Neural cell (in vitro differentiated cells): ENCODE data around the gene CEMIP. TPM values are rescaled to one million over a fixed set of nuclear protein-coding genes. Genes with fewer than 3 reads are reported as not detected.
"Not testable (repeated sequence)": the region's sequence is repeated elsewhere in the genome, so short reads cannot be mapped to it uniquely, and the experiment has no call there.

ENCODE experiments used
- H2AFZ ChIP-seq: fragments of 200-600, 300-800 bp; sonication (generic), shearing (Covaris generic); 2 replicates; pipeline ENCODE4 v1.6.0; 2014; ENCODE audit warnings: low read depth, mild to moderate bottlenecking, antibody characterized with exemption, low read length, moderate library complexity
- H3F3A ChIP-seq: fragments of 200-600 bp; shearing (Covaris generic); 2 replicates; pipeline ENCODE4 v1.6.1; 2016; ENCODE audit warnings: mild to moderate bottlenecking, moderate library complexity, mixed read lengths, antibody characterized with exemption, low read length; ENCODE audit not compliant: insufficient read depth, poor library complexity, severe bottlenecking
- H3K27ac ChIP-seq: fragments of 200-600, 300-800 bp; sonication (generic), shearing (Covaris generic); 2 replicates; pipeline ENCODE4 v1.5.1; 2014; ENCODE audit warnings: mild to moderate bottlenecking, low read length, moderate library complexity
- H3K27me3 ChIP-seq: fragments of 300-800, 200-600 bp; sonication (generic), shearing (Covaris generic); 2 replicates; pipeline ENCODE4 v1.6.0; 2014; ENCODE audit warnings: mild to moderate bottlenecking, low read depth, low read length, moderate library complexity; ENCODE audit not compliant: insufficient read depth
- H3K36me3 ChIP-seq: fragments of 300-800, 200-600 bp; sonication (generic), shearing (Covaris generic); 2 replicates; pipeline ENCODE4 v1.5.1; 2014; ENCODE audit warnings: mild to moderate bottlenecking, antibody characterized with exemption, low read length, moderate library complexity; ENCODE audit not compliant: insufficient read depth
- H3K4me2 ChIP-seq: fragments of 300-800, 200-600 bp; sonication (generic), shearing (Covaris generic); 2 replicates; pipeline ENCODE4 v1.6.0; 2014; ENCODE audit warnings: mild to moderate bottlenecking, low read length
- H3K4me3 ChIP-seq: fragments of 300-800, 200-600 bp; sonication (generic), shearing (Covaris generic); 2 replicates; pipeline ENCODE4 v1.5.1; 2014; ENCODE audit warnings: mild to moderate bottlenecking, low read length, moderate library complexity
- H3K79me2 ChIP-seq: fragments of 200-600 bp; shearing (Covaris generic); replicated peaks from 2 replicates; pipeline ENCODE4 v1.6.0; 2014; ENCODE audit warnings: mild to moderate bottlenecking, low read length, moderate library complexity; ENCODE audit not compliant: insufficient read depth
- H3K9ac ChIP-seq: fragments of 300-800, 200-600 bp; sonication (generic), shearing (Covaris generic); 2 replicates; pipeline ENCODE4 v1.6.1; 2016; ENCODE audit warnings: mild to moderate bottlenecking, low read length, mixed read lengths
- H3K9me2 ChIP-seq: fragments of 200-600 bp; shearing (Covaris generic); 2 replicates; pipeline ENCODE4 v1.6.1; 2016; ENCODE audit warnings: mild to moderate bottlenecking, low read length, mixed read lengths; ENCODE audit not compliant: insufficient read depth
- H3K9me3 ChIP-seq: fragments of 200-600, 300-800 bp; sonication (generic), shearing (Covaris generic); 2 replicates; pipeline ENCODE4 v1.6.1; 2016; ENCODE audit warnings: mild to moderate bottlenecking, mixed run types, low read length, moderate library complexity, mixed read lengths
- H4K20me1 ChIP-seq: fragments of 200-600 bp; shearing (Covaris generic); 2 replicates; pipeline ENCODE4 v1.6.1; 2016; ENCODE audit warnings: mild to moderate bottlenecking, mixed run types; ENCODE audit not compliant: insufficient read depth
- EP300 ChIP-seq: fragments of 450-650 bp; conservative IDR thresholded peaks from 2 replicates; pipeline ENCODE4 v1.6.1; 2014; ENCODE audit warnings: antibody characterized with exemption, mild to moderate bottlenecking, moderate library complexity; ENCODE audit not compliant: poor library complexity, severe bottlenecking
- EZH2 ChIP-seq: fragments of 200-600, 300-800 bp; shearing (Covaris generic), sonication (generic); IDR thresholded peaks from 2 replicates; pipeline ENCODE4 v1.6.1; 2014; ENCODE audit warnings: antibody characterized with exemption, low read length, borderline replicate concordance, mild to moderate bottlenecking; ENCODE audit not compliant: insufficient read depth, poor library complexity, severe bottlenecking
- MXI1 ChIP-seq: fragments of 450-650 bp; conservative IDR thresholded peaks from 2 replicates; pipeline ENCODE4 v1.6.1; 2014; ENCODE audit warnings: antibody characterized with exemption, mild to moderate bottlenecking; ENCODE audit not compliant: poor library complexity, severe bottlenecking
- POLR2AphosphoS5 ChIP-seq: IDR thresholded peaks from 2 replicates; pipeline ENCODE4 v1.6.1; 2012
- SMC3 ChIP-seq: fragments of 450-650 bp; conservative IDR thresholded peaks from 2 replicates; pipeline ENCODE4 v1.6.1; 2014; ENCODE audit warnings: antibody characterized with exemption, mild to moderate bottlenecking, moderate library complexity; ENCODE audit not compliant: poor library complexity
- TAF1 ChIP-seq: IDR thresholded peaks from 2 replicates; pipeline ENCODE4 v1.6.1; 2012; ENCODE audit warnings: low read depth
- polyA plus RNA-seq: library from polyadenylated mRNA; depleted of rRNA; stranded (reverse); fragments of >200 nt; gene quantifications from 2 replicates; pipeline ENCODE4 v1.2.3, GENCODE V29; 2014
- TF ChIP-seq, protein P1 (sequence below): IDR thresholded peaks from 2 replicates; pipeline ENCODE4 v1.6.1; 2012; ENCODE audit warnings: borderline replicate concordance
- TF ChIP-seq, protein P2 (sequence below): fragments of 450-650 bp; IDR thresholded peaks from 2 replicates; pipeline ENCODE4 v1.5.1; 2014; ENCODE audit warnings: antibody characterized with exemption, mild to moderate bottlenecking, moderate library complexity; ENCODE audit not compliant: poor library complexity, severe bottlenecking

The CEMIP gene
- polyA plus RNA-seq, 1 donor from 2014 or later, result 0.04 TPM

- TF ChIP-seq, protein P1, sequence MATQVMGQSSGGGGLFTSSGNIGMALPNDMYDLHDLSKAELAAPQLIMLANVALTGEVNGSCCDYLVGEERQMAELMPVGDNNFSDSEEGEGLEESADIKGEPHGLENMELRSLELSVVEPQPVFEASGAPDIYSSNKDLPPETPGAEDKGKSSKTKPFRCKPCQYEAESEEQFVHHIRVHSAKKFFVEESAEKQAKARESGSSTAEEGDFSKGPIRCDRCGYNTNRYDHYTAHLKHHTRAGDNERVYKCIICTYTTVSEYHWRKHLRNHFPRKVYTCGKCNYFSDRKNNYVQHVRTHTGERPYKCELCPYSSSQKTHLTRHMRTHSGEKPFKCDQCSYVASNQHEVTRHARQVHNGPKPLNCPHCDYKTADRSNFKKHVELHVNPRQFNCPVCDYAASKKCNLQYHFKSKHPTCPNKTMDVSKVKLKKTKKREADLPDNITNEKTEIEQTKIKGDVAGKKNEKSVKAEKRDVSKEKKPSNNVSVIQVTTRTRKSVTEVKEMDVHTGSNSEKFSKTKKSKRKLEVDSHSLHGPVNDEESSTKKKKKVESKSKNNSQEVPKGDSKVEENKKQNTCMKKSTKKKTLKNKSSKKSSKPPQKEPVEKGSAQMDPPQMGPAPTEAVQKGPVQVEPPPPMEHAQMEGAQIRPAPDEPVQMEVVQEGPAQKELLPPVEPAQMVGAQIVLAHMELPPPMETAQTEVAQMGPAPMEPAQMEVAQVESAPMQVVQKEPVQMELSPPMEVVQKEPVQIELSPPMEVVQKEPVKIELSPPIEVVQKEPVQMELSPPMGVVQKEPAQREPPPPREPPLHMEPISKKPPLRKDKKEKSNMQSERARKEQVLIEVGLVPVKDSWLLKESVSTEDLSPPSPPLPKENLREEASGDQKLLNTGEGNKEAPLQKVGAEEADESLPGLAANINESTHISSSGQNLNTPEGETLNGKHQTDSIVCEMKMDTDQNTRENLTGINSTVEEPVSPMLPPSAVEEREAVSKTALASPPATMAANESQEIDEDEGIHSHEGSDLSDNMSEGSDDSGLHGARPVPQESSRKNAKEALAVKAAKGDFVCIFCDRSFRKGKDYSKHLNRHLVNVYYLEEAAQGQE, result no peak
- no peaks in the 10 kb centered on the region for H3K79me2 ChIP-seq
- H3K9me2 ChIP-seq, result no peaks in the 10 kb centered on the region
- no peaks in the 10 kb centered on the region for H4K20me1 ChIP-seq
- H2AFZ ChIP-seq, result no peak overlapping the region
- H3K27me3 ChIP-seq, result no peaks in the 10 kb centered on the region
- H3K27ac ChIP-seq, result no peak overlapping the region
- no peaks in the 10 kb centered on the region for H3F3A ChIP-seq
- no peaks in the 10 kb centered on the region for H3K36me3 ChIP-seq
- no peak overlapping the region for H3K9ac ChIP-seq
- no peak overlapping the region for H3K4me3 ChIP-seq
- H3K9me3 ChIP-seq, result no peaks in the 10 kb centered on the region
- H3K4me2 ChIP-seq, result no peak overlapping the region
Observed at GRCh38 chr15:80958818-80959495, 179.8 kb downstream of the CEMIP start.

- not testable (repeated sequence) for H3K9ac ChIP-seq, H2AFZ ChIP-seq, H4K20me1 ChIP-seq, H3F3A ChIP-seq, H3K4me2 ChIP-seq, H3K4me3 ChIP-seq, H3K9me3 ChIP-seq, H3K9me2 ChIP-seq, H3K36me3 ChIP-seq, H3K79me2 ChIP-seq, H3K27me3 ChIP-seq, H3K27ac ChIP-seq
Observed at GRCh38 chr15:80965454-80965853, 186.3 kb downstream of the CEMIP start.

- Histone ChIP-seq H3K27me3 (no peaks in the 10 kb centered on the region), H4K20me1 (no peaks in the 10 kb centered on the region), H3K36me3 (no peaks in the 10 kb centered on the region), H3K79me2 (no peaks in the 10 kb centered on the region), H3K4me2 (no peak overlapping the region), H3K27ac (no peak overlapping the region), H3K9ac (no peak overlapping the region), H3K4me3 (no peak overlapping the region), H3K9me3 (no peaks in the 10 kb centered on the region), H2AFZ (no peak overlapping the region), H3F3A (no peaks in the 10 kb centered on the region), H3K9me2 (no peaks in the 10 kb centered on the region)
- TF ChIP-seq POLR2AphosphoS5 (no peak), MXI1 (no peak), SMC3 (no peak), EZH2 (no peak), TAF1 (no peak), EP300 (no peak)
- TF ChIP-seq, protein P1, result no peak
- TF ChIP-seq, protein P2, sequence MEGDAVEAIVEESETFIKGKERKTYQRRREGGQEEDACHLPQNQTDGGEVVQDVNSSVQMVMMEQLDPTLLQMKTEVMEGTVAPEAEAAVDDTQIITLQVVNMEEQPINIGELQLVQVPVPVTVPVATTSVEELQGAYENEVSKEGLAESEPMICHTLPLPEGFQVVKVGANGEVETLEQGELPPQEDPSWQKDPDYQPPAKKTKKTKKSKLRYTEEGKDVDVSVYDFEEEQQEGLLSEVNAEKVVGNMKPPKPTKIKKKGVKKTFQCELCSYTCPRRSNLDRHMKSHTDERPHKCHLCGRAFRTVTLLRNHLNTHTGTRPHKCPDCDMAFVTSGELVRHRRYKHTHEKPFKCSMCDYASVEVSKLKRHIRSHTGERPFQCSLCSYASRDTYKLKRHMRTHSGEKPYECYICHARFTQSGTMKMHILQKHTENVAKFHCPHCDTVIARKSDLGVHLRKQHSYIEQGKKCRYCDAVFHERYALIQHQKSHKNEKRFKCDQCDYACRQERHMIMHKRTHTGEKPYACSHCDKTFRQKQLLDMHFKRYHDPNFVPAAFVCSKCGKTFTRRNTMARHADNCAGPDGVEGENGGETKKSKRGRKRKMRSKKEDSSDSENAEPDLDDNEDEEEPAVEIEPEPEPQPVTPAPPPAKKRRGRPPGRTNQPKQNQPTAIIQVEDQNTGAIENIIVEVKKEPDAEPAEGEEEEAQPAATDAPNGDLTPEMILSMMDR, result no peak
Observed at GRCh38 chr15:80966431-80967197, 187.4 kb downstream of the CEMIP start.
